Prostate gland (tissue), 2 donors: ENCODE results near the gene NSD2.

ENCODE experiments used
- POLR2A ChIP-seq: fragments of 450-650 bp; IDR thresholded peaks from one replicate; pipeline ENCODE4 v1.6.1; 2016; ENCODE audit warnings: antibody characterized with exemption, mild to moderate bottlenecking
- TF ChIP-seq, protein P1 (sequence below), 4 experiments: fragments of 200-600 bp in 2 of 4; fragments of 450-650 bp in 2 of 4; sonication (generic) in 2 of 4; IDR thresholded peaks; 1 replicate in 3 of 4; 2 replicates in 1 of 4; pipeline ENCODE4 v1.5.1; 2016 to 2019; ENCODE audit warnings: antibody characterized with exemption in 4 of 4, mild to moderate bottlenecking in 2 of 4, moderate library complexity in 2 of 4

DNA sequence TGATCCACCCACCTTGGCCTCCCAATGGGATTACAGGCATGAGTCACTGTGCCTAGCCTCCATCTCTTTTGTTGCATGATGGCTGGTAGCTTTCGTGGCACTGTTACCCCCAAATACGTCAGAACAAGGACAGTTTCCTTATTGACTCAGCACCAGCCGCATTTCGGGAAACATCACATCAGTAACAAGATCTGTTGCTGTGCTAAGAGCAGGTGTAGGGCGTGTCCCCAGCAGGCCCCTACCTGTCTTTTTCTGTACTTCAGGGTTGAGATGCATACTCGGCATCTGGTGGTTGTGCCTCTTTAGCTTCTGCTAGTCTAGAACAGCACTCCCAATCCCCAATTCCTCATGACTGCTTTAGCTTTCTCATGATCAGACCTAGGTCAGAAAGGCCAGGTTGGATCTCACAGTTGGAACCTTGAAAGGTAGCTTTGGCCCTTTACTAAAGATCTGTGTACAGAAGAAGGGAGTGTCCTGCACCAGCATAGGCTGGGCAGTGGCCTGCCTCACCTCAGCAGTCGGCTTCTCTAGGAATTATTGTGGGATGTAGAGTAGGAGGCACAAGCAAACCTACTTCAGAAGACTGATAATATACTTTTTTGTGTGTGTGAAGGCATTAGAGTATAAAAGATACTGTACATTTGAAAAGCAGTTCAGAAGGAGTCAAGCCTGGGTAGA, 36.8 kb downstream of the NSD2 start:
- TF ChIP-seq, protein P1, sequence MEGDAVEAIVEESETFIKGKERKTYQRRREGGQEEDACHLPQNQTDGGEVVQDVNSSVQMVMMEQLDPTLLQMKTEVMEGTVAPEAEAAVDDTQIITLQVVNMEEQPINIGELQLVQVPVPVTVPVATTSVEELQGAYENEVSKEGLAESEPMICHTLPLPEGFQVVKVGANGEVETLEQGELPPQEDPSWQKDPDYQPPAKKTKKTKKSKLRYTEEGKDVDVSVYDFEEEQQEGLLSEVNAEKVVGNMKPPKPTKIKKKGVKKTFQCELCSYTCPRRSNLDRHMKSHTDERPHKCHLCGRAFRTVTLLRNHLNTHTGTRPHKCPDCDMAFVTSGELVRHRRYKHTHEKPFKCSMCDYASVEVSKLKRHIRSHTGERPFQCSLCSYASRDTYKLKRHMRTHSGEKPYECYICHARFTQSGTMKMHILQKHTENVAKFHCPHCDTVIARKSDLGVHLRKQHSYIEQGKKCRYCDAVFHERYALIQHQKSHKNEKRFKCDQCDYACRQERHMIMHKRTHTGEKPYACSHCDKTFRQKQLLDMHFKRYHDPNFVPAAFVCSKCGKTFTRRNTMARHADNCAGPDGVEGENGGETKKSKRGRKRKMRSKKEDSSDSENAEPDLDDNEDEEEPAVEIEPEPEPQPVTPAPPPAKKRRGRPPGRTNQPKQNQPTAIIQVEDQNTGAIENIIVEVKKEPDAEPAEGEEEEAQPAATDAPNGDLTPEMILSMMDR (IDR thresholded peaks at IDR 0.05) = peak in 1 of 4 experiments; percentile 41
- TF ChIP-seq POLR2A = peak; percentile 58
